HG03432 (cell line): ENCODE results near the gene LDOC1.
"Not testable (repeated sequence)": the region's sequence is repeated elsewhere in the genome, so short reads cannot be mapped to it uniquely, and the experiment has no call there.

ENCODE experiments used
- ATAC-seq: cut with Tn5 transposase; IDR thresholded peaks from one replicate; pipeline ENCODE4 v1.9.1; 2021; ENCODE audit warnings: mild to moderate bottlenecking, moderate library complexity; ENCODE audit not compliant: unreplicated experiment

LDOC1 gene

DNA sequence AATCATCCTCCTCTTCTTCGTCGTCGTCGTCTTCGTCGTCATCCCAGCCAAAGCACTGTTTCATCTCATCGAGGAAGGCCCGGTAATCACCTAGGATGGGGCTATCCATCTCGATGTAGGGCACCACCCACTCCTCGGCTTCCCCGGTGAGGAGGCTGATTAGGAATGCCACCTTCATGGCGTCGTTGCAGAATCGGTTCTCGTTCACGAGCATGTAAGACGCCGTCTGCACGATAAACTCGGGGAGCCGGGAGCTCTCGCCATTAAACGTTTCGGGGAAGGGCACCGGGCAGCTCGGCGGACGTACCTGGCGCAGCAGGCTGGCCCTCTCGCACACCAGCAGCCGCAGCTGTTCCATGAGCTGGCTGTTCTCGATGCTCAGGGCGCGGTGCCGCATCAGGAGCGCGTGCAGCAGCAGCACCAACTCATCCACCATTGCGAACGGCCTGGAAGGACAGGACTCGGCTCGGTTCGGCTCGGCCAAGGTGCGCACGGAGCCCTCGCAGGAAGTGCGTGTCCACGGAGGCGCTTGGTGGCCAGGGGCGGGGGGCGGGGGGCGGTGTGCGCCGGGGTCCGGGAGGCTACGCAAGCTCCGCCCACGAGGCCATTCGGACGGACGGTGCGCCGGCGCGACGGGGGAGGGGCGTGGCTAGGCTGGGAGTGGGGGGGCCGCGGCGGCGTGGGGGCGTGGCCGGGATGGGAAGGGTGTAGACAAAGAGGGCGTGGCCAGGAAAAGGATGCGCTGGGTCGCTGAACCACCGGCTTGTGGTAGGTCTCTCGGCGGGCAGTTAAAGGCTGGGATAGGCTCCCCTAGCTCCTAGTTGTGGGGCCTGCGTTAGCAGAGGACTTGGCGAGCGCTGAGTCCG is at the start of gene LDOC1:
Gene LDOC1 (minus strand): TSS at position 544 of the 866 bp plus-strand sequence. CDS start 108 bp downstream, at position 436.
- ATAC-seq, result no peak

- ATAC-seq, result no peak
Measured at GRCh38 chrX:141221611-141222010, 44.7 kb upstream of the LDOC1 start.

DNA sequence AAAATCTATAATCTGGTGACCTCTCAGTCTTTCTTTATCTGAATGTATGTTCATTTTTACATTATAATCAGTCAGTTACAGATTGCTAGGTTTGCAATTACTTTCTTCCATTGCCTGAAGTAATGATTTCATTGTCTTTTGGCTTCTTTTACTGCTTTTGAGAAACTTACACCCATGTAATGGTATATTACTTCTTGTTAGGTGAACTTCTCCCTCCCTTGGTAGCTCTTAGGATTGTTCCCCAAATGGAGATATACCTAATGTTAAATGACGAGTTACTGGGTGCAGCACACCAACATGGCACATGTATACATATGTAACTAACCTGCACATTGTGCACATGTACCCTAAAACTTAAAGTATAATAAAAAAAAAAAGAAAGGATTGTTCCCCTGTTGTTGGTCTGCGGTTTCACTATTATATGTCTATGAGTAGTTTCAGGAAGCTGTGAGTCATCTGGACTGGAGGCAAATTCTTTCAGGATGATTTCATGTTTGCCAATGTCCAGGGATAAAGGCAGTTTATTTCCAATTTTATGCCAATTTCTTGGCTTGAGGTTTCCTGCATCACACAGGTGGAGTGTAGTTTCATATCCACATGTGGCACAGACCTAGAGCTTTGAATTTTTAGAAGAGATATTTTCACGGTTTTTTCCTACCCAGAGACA is 43.5 kb upstream of the LDOC1 start:
- ATAC-seq, result no peak

- ATAC-seq, result no peak
Measured at GRCh38 chrX:141214196-141214595, 37.3 kb upstream of the LDOC1 start.

DNA sequence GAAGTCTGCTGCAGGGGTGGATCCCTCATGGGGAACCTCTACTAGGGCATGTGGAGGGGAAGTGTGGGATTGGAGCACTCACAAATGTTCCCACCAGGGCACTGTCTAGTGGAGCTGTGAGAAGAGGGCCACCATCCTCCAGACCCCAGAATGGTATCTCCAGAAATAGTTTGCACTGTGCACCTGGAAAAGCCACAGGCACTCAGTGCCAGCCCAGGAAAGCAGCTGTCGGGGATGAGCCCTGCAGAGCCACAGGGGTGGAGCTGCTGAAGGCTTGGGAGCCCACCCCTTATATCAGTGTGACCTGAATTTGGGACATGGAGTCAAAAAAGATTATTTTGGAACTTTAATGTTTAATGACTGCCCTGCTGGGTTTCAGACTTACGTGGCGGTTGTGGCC is 25.0 kb upstream of the LDOC1 start:
- ATAC-seq, result no peak

- not testable (repeated sequence) for ATAC-seq
Measured at GRCh38 chrX:141188573-141188972, 11.6 kb upstream of the LDOC1 start.

DNA sequence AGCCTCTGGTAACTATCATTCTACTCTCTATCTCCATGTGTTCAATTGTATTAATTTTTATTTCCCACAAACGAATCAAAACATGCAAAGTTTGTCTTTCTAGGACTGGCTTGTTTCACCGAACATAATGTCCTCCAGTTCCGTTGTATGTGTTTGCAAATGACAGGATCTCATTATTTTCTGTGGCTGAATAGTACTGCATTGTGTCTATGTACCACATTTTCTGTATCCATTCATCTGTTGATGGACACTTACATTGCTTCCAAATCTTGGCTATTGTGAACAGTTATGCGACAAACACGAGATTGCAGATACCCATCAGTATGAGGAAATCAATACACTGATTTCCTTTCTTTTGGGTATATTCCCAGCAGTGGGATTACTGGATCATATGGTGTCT is 8.4 kb upstream of the LDOC1 start:
- ATAC-seq, result no peak

DNA sequence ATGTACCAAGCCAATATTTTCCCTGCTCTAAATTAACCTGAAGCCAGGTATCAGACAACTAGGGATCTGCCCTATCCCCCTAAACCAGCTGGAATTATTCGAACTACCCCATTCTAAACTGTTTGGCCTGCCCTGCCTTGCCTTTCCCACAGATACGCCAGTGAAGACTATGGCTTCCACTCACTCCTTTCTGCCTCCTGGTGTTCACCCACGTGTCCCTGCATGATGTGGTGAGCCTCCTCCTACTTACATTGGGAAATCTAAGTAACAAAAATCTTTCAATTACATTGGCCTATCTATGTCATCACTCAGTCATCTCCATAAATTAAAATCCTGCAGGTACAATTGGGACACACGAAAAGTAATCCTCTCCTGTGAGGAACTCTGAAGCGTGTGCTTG is 6.1 kb upstream of the LDOC1 start:
- ATAC-seq, result no peak

DNA sequence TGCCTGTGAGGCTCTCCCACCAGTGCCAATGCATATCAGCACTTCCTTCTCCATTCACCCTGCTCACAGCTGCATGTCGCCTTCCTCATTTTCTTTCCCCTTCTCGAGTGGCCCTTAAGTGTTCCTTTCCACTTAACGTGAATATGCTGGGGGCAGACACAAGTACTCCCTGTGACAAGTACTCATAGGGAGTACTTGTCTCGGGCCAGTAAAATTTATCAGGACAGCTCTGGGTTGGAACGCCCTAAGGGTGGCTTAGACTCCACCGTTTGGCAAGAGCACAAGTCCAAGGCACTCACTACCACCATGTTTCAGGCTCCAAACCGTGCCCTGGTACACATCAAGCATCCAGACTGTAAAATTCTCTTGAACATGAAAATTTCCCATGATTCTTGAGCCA is 3.9 kb upstream of the LDOC1 start:
- no peak for ATAC-seq

DNA sequence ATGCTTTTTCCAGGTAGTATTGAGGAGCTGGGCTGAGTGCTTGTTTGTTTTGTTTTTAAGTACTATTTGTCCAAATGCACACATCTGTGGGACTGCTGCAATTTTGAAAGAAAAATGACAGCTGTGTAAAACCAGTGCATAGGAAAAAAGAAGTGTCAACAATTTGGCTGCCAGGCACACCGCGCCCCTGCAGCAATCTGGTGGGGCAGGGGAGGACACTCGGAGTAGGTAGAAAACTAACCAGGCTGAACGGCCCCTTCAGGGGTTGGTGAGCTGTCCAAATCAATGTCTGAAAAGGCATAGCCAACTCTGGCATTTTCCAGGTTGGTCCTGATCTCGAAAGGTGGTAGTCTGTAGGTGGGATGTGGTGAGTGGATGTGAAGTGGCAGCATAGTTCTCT is 1.1 kb downstream of the LDOC1 start:
- no peak for ATAC-seq

GRCh38 chrX:141164406-141164805 is 12.5 kb downstream of the LDOC1 start:
- ATAC-seq, result no peak

- ATAC-seq, result no peak
Measured at GRCh38 chrX:141158084-141158483, 18.8 kb downstream of the LDOC1 start.

DNA sequence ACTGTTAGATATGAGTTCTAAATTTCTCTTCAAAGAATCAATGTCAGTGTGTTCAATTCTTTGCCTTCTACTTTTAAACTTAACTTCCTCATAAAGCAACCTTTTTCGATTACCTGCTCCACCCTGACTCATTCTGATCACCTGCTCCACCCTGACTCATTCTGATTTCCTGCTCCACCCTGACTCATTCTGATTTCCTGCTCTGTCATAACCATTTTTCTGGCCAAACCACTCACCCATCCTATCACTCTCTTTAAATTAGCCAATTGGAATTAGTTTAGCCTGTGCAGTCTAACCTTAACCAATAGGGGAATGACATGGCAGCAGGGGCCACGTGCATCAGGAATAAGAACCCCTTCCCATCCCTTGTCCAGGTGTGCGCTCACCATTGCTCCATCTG is 21.7 kb downstream of the LDOC1 start:
- ATAC-seq, result not testable (repeated sequence)

DNA sequence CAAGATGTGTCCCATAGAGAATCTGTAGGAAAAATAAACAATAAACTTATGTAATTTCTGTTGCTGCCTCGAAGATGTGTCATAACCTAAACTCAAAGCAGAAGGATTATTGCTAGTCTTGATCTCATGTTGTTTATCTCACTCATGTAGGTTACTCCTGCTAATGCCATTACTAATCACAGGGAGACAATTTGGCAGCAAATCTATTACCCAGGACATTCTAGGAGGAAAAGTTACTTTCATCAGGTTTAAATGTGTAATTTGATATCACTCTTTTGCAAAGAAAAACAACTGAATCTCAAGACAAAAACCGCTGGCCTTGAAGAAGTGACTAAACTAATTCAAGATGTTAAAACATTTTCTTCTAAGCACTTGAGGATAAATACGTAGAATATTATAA is 34.0 kb downstream of the LDOC1 start:
- no peak for ATAC-seq

- no peak for ATAC-seq
Measured at GRCh38 chrX:141133272-141133671, 43.7 kb downstream of the LDOC1 start.

- ATAC-seq, result no peak
Measured at GRCh38 chrX:141127146-141127545, 49.8 kb downstream of the LDOC1 start.
